Measurements from ENCODE around the gene KCNAB3.

Gene KCNAB3

GRCh38 chr17:7886227-7887037 lies 43.2 kb downstream of the KCNAB3 start (continued):
- TF ChIP-seq SP3 (tag by site-specific recombination; IDR thresholded peaks at IDR 0.05), result peak; percentile 2; the same call in 1 of the 2 replicates
- TF ChIP-seq KLF1 (tag by site-specific recombination; IDR thresholded peaks at IDR 0.05), result no peak
- TF ChIP-seq ZNF654 (tag by site-specific recombination; IDR thresholded peaks at IDR 0.05; ENCODE audit: low read depth), result no peak
- TF ChIP-seq SCRT1 (tag by site-specific recombination; IDR thresholded peaks at IDR 0.05; ENCODE audit: borderline replicate concordance), result no peak
- TF ChIP-seq ZNF184 (tag by site-specific recombination; IDR thresholded peaks at IDR 0.05), result no peak
- TF ChIP-seq HIC1 (tag by site-specific recombination; IDR thresholded peaks at IDR 0.05), result no peak
- no peak for TF ChIP-seq KLF9 (tag by site-specific recombination; IDR thresholded peaks at IDR 0.05; ENCODE audit: low read depth)
- TF ChIP-seq KLF16 (tag by site-specific recombination; IDR thresholded peaks at IDR 0.05), result no peak
- no peak for TF ChIP-seq ZNF549 (tag by site-specific recombination; IDR thresholded peaks at IDR 0.05)
- no peak for TF ChIP-seq ZNF518A (tag by site-specific recombination; conservative IDR thresholded peaks at IDR 0.05; ENCODE audit: low read depth)
- no peak for TF ChIP-seq ZNF660 (tag by site-specific recombination; IDR thresholded peaks at IDR 0.05)
- no peak for TF ChIP-seq ZNF837 (tag by site-specific recombination; IDR thresholded peaks at IDR 0.05)
- TF ChIP-seq GLIS1 (tag by site-specific recombination; IDR thresholded peaks at IDR 0.05), result peak; percentile 80
- no peak; the same call in 1 of the 2 replicates for TF ChIP-seq ZSCAN30 (tag by site-specific recombination; IDR thresholded peaks at IDR 0.05)
- TF ChIP-seq ZNF37A (tag by site-specific recombination; IDR thresholded peaks at IDR 0.05), result no peak
- no peak for TF ChIP-seq ZNF280C (tag by site-specific recombination; IDR thresholded peaks at IDR 0.05)
- TF ChIP-seq ZNF132 (tag by site-specific recombination; IDR thresholded peaks at IDR 0.05; ENCODE audit: borderline replicate concordance), result no peak
- no peak for TF ChIP-seq TSHZ1 (tag by site-specific recombination; IDR thresholded peaks at IDR 0.05; ENCODE audit: borderline replicate concordance)
- TF ChIP-seq ELK4 (IDR thresholded peaks at IDR 0.05; ENCODE audit: borderline replicate concordance, low read depth, low read length), result no peak
- TF ChIP-seq ZNF596 (tag by site-specific recombination; IDR thresholded peaks at IDR 0.05), result no peak
- no peak for TF ChIP-seq ZNF513 (tag by site-specific recombination; IDR thresholded peaks at IDR 0.05)

All from HEK293 (cell line).